ENCODE measurements around the gene TAF4.
"Not testable (repeated sequence)": the region's sequence is repeated elsewhere in the genome, so short reads cannot be mapped to it uniquely, and the experiment has no call there.

Gene TAF4

DNA sequence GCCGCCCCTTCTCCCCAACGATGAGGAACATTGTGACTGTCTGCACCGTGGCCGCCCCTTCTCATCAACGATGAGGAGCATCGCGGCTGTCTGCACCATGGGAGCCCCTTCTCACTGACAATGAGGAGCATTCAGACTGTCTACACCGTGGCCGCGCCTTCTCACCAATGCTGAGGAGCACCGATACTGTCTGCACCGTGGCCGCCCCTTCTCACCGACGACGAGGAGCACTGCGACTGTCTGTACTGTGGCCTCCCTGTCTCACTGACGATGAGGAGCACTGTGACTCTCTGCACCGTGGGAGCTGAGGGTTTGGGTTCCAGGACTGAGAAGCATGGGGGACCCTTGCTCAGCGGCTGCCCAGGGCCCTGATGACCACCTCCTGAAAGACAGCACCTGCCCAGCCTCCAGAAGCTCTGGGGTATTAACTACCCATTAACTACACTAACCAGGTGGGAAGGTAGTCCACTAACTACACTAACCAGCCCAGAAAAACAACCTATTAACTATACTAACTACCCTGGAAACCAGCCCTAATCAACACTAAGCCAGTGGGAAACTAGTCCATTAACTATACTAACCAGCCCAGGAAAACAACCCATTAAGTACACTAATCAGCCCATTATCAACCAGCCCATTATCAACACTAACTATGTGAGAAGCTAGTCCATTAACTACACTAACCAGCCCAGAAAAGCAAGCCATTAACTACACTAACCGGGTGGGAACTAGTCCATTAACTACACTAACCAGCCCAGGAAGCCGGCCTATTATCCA, 116.9 kb downstream of the TAF4 start:
- WGBS, 2 experiments (ENCODE audit: insufficient coverage in 2 of 2), result 92 to 95% methylated on average over 13 to 17 of the region's 22 CpGs
- Histone ChIP-seq H3K4me1 (ENCODE audit: control insufficient read depth, insufficient read depth, low read length, poor library complexity, severe bottlenecking) (no peaks in the 10 kb centered on the region), H3K4me3 (ENCODE audit: extremely low read depth, insufficient read depth, low read length, poor library complexity, severe bottlenecking) (no peak overlapping the region), H3K27ac (ENCODE audit: low read depth, low read length, severe bottlenecking) (no peak overlapping the region), H3K36me3 (ENCODE audit: control insufficient read depth, insufficient read depth, low read length) (no peaks in the 10 kb centered on the region), H3K9me3 (ENCODE audit: control insufficient read depth, low read length) (no peaks in the 10 kb centered on the region)

DNA sequence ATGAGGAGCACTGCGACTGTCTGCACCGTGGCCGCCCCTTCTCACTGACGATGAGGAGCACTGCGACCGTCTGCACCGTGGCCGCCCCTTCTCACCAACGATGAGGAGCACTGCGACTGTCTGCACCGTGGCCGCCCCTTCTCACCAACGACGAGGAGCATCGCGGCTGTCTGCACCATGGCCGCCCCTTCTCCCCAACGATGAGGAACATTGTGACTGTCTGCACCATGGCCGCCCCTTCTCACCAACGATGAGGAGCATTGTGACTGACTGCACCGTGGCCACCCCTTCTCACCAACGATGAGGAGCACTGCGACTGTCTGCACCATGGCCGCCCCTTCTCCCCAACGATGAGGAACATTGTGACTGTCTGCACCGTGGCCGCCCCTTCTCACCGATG, 117.6 kb downstream of the TAF4 start:
- not testable (repeated sequence) for H3K9me3 ChIP-seq (ENCODE audit: control insufficient read depth, low read length); H3K4me3 ChIP-seq (ENCODE audit: extremely low read depth, insufficient read depth, low read length, poor library complexity, severe bottlenecking); H3K36me3 ChIP-seq (ENCODE audit: control insufficient read depth, insufficient read depth, low read length); H3K4me1 ChIP-seq (ENCODE audit: control insufficient read depth, insufficient read depth, low read length, poor library complexity, severe bottlenecking); H3K27ac ChIP-seq (ENCODE audit: low read depth, low read length, severe bottlenecking)
- WGBS, 2 experiments (ENCODE audit: insufficient coverage in 2 of 2), result 91 to 95% methylated on average over 4 to 11 of the region's 28 CpGs

DNA sequence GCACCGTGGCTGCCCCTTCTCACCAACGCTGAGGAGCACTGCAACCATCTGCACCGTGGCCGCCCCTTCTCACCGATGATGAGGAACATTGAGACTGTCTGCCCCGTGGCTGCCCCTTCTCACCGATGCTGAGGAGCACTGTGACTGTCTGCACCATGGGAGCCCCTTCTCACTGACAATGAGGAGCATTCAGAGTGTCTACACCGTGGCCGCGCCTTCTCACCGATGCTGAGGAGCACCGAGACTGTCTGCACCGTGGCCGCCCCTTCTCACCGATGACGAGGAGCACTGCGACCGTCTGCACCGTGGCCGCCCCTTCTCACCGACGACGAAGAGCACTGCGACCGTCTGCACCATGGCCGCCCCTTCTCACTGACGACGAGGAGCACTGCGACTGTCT, 120.2 kb downstream of the TAF4 start:
- H3K27ac ChIP-seq (ENCODE audit: low read depth, low read length, severe bottlenecking); H3K4me1 ChIP-seq (ENCODE audit: control insufficient read depth, insufficient read depth, low read length, poor library complexity, severe bottlenecking); H3K4me3 ChIP-seq (ENCODE audit: extremely low read depth, insufficient read depth, low read length, poor library complexity, severe bottlenecking); H3K9me3 ChIP-seq (ENCODE audit: control insufficient read depth, low read length); H3K36me3 ChIP-seq (ENCODE audit: control insufficient read depth, insufficient read depth, low read length): not testable (repeated sequence)
- WGBS, 2 experiments (ENCODE audit: insufficient coverage in 2 of 2), result 96 to 97% methylated on average over 12 to 13 of the region's 29 CpGs

DNA sequence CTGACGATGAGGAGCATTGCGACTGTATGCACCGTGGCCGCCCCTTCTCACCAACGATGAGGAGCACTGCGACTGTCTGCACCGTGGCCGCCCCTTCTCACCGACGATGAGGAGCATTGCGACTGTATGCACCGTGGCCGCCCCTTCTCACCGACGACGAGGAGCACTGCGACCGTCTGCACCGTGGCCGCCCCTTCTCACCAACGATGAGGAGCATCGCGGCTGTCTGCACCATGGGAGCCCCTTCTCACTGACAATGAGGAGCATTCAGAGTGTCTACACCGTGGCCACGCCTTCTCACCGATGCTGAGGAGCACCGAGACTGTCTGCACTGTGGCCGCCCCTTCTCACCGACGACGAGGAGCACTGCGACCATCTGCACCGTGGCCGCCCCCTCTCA, 120.7 kb downstream of the TAF4 start:
- H3K36me3 ChIP-seq (ENCODE audit: control insufficient read depth, insufficient read depth, low read length); H3K27ac ChIP-seq (ENCODE audit: low read depth, low read length, severe bottlenecking); H3K4me1 ChIP-seq (ENCODE audit: control insufficient read depth, insufficient read depth, low read length, poor library complexity, severe bottlenecking); H3K4me3 ChIP-seq (ENCODE audit: extremely low read depth, insufficient read depth, low read length, poor library complexity, severe bottlenecking); H3K9me3 ChIP-seq (ENCODE audit: control insufficient read depth, low read length): not testable (repeated sequence)
- 87 to 94% methylated on average over 9 to 11 of the region's 34 CpGs for WGBS, 2 experiments (ENCODE audit: insufficient coverage in 2 of 2)

DNA sequence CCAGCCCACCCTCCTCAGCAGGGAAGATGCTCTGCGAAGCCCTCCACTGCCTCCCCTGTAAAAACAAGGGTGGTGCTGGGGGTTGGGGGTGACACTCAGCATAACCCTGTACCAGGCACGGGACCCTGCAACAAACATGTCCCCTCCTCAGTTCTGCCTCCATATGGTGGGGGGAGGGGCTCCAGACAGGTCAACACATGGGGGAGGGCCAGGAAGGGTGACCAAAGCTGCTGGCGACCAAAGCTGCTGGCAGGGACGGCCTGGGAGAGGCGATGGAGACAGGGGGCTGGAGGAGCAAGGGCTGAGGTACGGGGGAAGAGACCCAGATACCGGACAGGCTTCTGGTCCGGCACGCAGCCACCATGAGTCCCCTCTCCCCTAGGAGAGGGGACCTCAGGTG, 123.2 kb downstream of the TAF4 start:
- H3K4me1 ChIP-seq (ENCODE audit: control insufficient read depth, insufficient read depth, low read length, poor library complexity, severe bottlenecking), result no peaks in the 10 kb centered on the region
- no peak overlapping the region for H3K27ac ChIP-seq (ENCODE audit: low read depth, low read length, severe bottlenecking)
- 93% methylated on average over 8 of the region's 9 CpGs for WGBS, 2 experiments (ENCODE audit: insufficient coverage in 2 of 2)
- H3K9me3 ChIP-seq (ENCODE audit: control insufficient read depth, low read length), result no peaks in the 10 kb centered on the region
- H3K36me3 ChIP-seq (ENCODE audit: control insufficient read depth, insufficient read depth, low read length), result no peaks in the 10 kb centered on the region
- no peak overlapping the region for H3K4me3 ChIP-seq (ENCODE audit: extremely low read depth, insufficient read depth, low read length, poor library complexity, severe bottlenecking)

GRCh38 chr20:61941721-61942405, 123.8 kb downstream of the TAF4 start:
- WGBS, 2 experiments (ENCODE audit: insufficient coverage in 2 of 2), result 83 to 92% methylated on average over 9 to 15 of the region's 16 CpGs
- H3K4me1 ChIP-seq (ENCODE audit: control insufficient read depth, insufficient read depth, low read length, poor library complexity, severe bottlenecking), result no peaks in the 10 kb centered on the region

GRCh38 chr20:61940976-61941720, 124.5 kb downstream of the TAF4 start:
- 88 to 90% methylated on average over 15 to 16 of the region's 16 CpGs for WGBS, 2 experiments (ENCODE audit: insufficient coverage in 2 of 2)
- H3K4me1 ChIP-seq (ENCODE audit: control insufficient read depth, insufficient read depth, low read length, poor library complexity, severe bottlenecking), result no peaks in the 10 kb centered on the region
- H3K27ac ChIP-seq (ENCODE audit: low read depth, low read length, severe bottlenecking), result no peak overlapping the region
- H3K9me3 ChIP-seq (ENCODE audit: control insufficient read depth, low read length), result no peaks in the 10 kb centered on the region
- no peak overlapping the region for H3K4me3 ChIP-seq (ENCODE audit: extremely low read depth, insufficient read depth, low read length, poor library complexity, severe bottlenecking)
- no peaks in the 10 kb centered on the region for H3K36me3 ChIP-seq (ENCODE audit: control insufficient read depth, insufficient read depth, low read length)

More at GRCh38 chr20:61941721-61942405, 123.8 kb downstream of the TAF4 start:
- Histone ChIP-seq H3K9me3 (ENCODE audit: control insufficient read depth, low read length) (no peaks in the 10 kb centered on the region), H3K4me3 (ENCODE audit: extremely low read depth, insufficient read depth, low read length, poor library complexity, severe bottlenecking) (no peak overlapping the region), H3K36me3 (ENCODE audit: control insufficient read depth, insufficient read depth, low read length) (no peaks in the 10 kb centered on the region), H3K27ac (ENCODE audit: low read depth, low read length, severe bottlenecking) (no peak overlapping the region)

- Histone ChIP-seq H3K4me1 (ENCODE audit: control insufficient read depth, insufficient read depth, low read length, poor library complexity, severe bottlenecking) (no peaks in the 10 kb centered on the region), H3K9me3 (ENCODE audit: control insufficient read depth, low read length) (no peaks in the 10 kb centered on the region), H3K27ac (ENCODE audit: low read depth, low read length, severe bottlenecking) (no peak overlapping the region), H3K36me3 (ENCODE audit: control insufficient read depth, insufficient read depth, low read length) (no peaks in the 10 kb centered on the region), H3K4me3 (ENCODE audit: extremely low read depth, insufficient read depth, low read length, poor library complexity, severe bottlenecking) (no peak overlapping the region)
- WGBS, 2 experiments (ENCODE audit: insufficient coverage in 2 of 2), result 90 to 93% methylated on average over 14 to 17 of the region's 17 CpGs
Measured at GRCh38 chr20:61940491-61940890, 125.2 kb downstream of the TAF4 start.

DNA sequence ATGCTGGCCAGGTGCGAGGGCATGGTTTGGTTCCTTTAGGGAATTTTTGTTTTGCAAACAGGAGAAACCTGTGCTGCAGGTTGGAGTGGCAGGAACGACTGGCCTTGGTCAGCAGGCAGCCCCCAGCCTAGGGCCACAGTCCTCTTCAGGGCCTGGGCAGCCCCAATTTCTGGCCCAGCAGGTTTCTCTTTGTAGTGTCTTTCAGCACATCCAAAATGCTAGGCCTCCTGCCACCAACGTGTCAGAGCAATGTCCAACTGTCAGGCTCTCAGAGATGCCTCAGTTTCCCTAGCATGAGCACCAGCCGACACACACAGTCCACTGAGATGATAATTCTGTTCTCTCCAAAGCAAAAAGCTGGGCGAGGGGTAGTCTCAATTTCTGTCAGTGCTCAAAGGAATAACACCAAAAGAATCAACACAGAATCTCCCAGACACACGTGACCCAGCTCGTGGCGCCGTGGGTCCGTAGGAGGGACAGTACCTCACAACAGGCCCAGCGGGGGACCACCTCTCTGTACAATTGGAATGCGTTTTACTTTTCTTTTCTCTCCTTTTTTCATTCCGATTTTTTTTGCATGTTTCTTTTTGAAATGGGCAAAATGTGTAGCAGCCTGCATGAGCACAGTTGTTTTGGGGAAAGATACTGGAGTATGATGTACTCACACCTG, 125.9 kb downstream of the TAF4 start:
- H3K4me3 ChIP-seq (ENCODE audit: extremely low read depth, insufficient read depth, low read length, poor library complexity, severe bottlenecking), result no peak overlapping the region
- WGBS, 2 experiments (ENCODE audit: insufficient coverage in 2 of 2), result 86 to 89% methylated on average over 10 to 11 of the region's 13 CpGs
- no peaks in the 10 kb centered on the region for H3K4me1 ChIP-seq (ENCODE audit: control insufficient read depth, insufficient read depth, low read length, poor library complexity, severe bottlenecking)
- no peaks in the 10 kb centered on the region for H3K36me3 ChIP-seq (ENCODE audit: control insufficient read depth, insufficient read depth, low read length)
- H3K9me3 ChIP-seq (ENCODE audit: control insufficient read depth, low read length), result no peaks in the 10 kb centered on the region
- no peak overlapping the region for H3K27ac ChIP-seq (ENCODE audit: low read depth, low read length, severe bottlenecking)

- no peak overlapping the region for H3K4me3 ChIP-seq (ENCODE audit: extremely low read depth, insufficient read depth, low read length, poor library complexity, severe bottlenecking)
- H3K9me3 ChIP-seq (ENCODE audit: control insufficient read depth, low read length), result no peaks in the 10 kb centered on the region
- H3K36me3 ChIP-seq (ENCODE audit: control insufficient read depth, insufficient read depth, low read length), result no peaks in the 10 kb centered on the region
- H3K27ac ChIP-seq (ENCODE audit: low read depth, low read length, severe bottlenecking), result no peak overlapping the region
- no peaks in the 10 kb centered on the region for H3K4me1 ChIP-seq (ENCODE audit: control insufficient read depth, insufficient read depth, low read length, poor library complexity, severe bottlenecking)
- 92 to 93% methylated on average over 25 to 27 of the region's 27 CpGs for whole genome bisulfite sequencing, 2 experiments (ENCODE audit: insufficient coverage in 2 of 2)
Measured at GRCh38 chr20:61938839-61939690, 126.6 kb downstream of the TAF4 start.

All from mesodermal cell (in vitro differentiated cells).